D341Med (cell line): ENCODE results near the gene PRPF8.
A peak's percentile ranks its signal among the peaks of the same experiment; 100 is the strongest.
"Not testable (repeated sequence)": the region's sequence is repeated elsewhere in the genome, so short reads cannot be mapped to it uniquely, and the experiment has no call there.

Experiments used
- DNase-seq: peaks from one replicate; pipeline ENCODE4 v3.0.0; 2012; ENCODE audit warnings: low spot score

PRPF8 gene

GRCh38 chr17:1716076-1716911 lies 31.6 kb upstream of the PRPF8 start:
- DNase-seq: peak; percentile 96

DNA sequence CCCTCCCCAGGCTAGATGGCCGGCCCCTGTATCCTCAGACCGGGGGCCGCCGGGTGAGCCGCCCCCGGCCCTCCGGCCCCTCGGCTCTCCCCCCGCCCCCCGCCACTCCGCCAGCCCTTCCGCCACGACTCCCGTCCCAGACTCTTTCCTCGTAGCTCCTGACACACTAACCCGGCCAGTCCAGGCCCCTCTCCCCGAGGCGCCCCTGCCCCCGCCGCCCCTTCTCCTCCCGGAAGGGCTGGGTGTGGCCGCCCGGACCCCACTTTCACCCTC lies 31.1 kb upstream of the PRPF8 start:
- DNase-seq: no peak

DNA sequence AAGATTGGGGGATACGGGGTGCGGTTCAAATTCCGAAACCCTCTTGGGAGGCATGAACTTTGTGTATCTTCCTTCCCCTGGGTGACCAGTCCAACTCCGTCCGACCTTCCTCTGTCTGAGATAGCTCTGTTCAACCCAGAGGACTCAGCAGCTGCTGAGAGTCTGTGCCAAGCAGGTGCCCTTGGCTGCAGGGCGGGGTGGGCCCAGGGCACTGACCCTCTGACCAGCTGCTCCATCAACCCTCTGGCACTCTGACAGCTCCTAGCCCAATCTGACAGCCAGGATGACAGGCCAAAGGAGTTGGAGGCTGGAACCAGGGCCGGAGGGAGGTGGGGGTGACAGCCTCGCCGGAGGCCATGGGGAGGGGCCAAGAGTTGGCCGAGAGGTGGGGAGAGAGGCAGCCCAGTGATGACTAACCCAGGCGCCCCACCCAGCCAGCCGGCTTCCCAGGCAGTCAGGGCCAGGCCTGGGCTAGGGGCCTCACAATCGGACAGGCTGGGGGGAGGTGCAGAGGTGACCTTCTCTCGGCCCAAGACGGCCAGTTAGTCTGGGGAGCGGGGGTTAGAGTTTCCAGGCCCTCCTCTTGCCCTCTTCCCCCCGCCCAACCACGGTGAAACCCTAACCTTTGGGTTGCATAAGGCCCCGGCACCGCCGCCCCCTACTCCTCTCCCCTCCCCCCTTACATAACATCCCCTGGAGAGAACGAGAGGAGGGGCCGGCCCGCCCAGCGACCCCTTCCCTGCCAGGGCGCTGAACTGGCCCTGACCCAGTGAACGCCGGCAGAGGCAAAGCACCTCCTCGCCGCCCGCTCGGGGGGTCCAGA lies 30.5 kb upstream of the PRPF8 start:
- DNase-seq: no peak

DNA sequence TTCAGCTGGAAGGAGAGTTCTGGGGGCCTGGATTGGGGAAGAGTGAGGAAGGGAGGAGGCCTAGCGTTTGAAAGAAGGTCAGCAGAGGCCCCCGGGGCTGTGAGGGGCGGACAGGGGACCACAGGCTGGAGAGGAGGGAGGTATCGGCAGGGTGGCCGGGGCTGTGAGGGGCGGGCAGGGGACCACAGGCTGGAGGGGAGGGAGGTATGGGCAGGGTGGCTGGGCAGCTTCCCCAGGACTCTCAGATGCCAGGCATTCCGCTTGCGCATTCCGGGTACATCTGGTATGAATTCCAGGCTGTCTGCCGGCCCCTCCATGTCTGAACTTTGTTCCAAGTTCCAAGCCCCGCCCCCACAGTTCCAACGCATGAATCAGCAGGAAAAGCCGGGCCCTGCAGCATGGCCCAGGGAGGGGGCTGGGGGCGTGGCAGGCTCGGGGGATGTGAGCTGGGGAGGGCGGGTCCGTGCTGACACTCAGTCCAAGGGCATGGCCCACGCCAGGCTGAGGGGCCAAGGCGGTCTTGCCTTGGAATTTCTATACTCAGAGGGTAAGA lies 29.8 kb upstream of the PRPF8 start:
- DNase-seq: no peak

DNA sequence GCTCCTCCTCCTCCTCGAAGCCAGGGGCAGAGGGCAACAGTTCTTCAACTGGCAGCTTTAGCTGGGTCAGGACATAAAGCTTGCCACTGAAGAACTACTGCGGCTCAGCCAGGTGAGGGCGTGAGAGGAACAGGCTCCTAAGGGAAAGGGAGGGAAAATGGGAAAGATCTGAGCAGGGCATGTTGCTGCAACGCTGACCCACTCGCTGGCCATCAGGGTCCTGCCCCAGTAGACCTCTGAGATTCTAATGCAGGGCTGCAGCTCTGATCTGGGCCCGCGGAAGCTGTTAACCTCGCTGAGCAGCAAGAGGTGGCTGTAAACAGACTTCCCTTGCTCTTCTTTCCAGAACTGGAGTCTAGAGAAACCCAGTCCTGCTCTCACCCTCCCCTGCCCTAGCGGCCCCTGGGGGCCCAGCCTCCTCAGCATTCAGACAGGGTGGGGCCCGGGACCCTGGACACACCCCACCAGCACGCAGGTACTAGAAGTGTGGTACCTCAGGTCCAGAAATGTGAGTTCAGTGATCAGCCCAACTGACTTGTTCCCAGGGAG lies 29.3 kb upstream of the PRPF8 start:
- DNase-seq: no peak

DNA sequence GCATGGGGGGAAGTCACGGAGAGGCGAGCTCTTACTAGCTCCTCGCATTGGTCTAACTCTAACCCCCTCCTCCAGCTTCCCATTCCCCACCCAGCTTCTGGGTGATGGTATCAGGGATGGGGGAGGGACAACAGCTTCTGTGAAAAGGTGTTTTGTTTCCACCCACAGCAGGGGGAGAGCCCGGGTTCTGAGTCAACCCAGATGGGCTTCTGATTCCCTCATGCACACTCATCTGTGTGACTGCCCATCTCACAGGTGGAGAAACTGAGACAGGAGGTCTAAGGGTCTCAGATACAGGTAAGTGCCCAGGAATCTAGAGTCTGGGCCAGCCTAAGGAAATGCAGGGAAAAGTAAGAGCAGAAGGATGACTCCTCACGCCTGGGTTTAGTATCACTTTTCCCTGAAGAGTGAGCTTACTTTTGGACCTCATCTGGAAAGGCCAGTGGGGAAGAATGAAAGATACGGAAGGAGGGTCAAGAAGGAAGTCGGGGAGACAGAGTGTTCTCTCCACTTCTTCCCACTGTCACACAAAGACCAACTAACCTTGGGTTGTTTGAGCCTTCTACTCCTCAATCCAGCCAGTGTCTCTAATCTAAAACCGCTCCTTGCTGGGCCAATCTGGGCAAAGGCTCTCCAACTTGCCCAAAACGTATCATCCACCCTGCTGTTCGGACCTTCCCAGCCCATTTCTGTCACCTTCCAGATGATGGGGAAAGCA lies 28.7 kb upstream of the PRPF8 start:
- no peak for DNase-seq

- no peak for DNase-seq
Measured at GRCh38 chr17:1712271-1712670, 27.6 kb upstream of the PRPF8 start.

DNA sequence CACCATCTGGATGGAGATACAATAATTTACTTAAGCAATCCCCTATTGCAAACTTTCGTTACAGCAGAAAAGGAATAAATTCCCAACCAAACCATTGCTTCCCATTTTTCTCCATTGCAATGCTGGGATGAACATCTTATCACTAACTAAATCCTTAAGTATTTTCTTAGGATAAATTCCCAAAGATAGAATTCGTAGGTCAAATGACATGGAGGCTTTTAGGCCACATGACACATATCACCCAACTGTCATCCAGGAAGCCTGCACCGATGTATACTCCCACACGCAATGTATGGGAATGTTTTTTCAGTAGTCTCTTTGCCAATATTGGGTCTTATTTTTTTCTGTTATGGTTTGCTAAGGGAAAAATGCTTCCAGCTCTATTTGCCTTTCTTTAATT lies 27.1 kb upstream of the PRPF8 start:
- no peak for DNase-seq

GRCh38 chr17:1710807-1711553 lies 26.3 kb upstream of the PRPF8 start:
- no peak for DNase-seq

DNA sequence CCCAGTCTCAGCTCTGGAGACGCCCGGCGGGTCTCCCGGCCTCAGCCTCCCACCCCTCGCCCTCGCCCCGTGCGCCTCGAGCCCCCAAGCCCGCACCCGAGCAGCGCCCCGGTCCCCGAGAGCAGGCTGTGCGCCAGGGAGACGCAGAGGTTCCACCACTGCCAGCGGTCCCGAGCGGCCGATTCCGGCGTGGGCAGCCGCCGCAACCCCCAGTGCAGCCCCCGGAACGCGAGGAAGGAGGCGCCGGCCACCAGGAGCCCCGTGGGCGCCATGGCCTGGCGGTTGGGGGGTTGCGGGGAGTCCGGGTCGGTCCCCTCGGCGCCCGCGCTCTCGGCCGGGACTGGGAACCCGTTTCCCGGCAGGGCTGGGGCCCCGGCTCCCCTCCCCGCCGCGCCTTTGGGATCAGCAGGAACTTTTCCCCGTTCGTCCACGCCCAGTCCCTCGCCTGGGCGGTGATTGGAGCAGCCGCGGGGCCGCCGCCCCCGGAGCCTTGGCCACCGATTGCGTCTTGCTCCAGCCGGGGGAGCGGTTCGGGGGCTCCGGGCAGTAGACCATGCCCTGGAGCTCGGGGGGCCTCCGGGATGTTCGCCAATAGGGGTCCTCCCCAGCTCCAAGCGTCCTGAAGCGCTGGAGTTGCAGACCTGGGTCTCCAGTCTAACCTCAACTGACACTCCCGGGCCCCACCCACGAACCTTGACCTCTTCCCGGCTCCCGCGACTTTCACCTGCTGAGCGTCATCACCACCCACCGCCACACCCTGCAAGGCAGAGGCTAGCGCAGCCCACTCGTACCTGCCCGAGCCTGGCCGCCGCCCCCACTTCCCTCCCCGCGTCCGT lies 25.5 kb upstream of the PRPF8 start, which contains the start of gene TLCD2:
TSS of gene TLCD2 (minus strand) at position 407 of the 836 bp plus-strand sequence. CDS start at position 272, 135 bp downstream.
- DNase-seq: peak; percentile 72

GRCh38 chr17:1709403-1709951 lies 24.8 kb upstream of the PRPF8 start:
- no peak for DNase-seq

- not testable (repeated sequence) for DNase-seq
Measured at GRCh38 chr17:1708791-1709346, 24.2 kb upstream of the PRPF8 start.

- no peak for DNase-seq
Measured at GRCh38 chr17:1707107-1707506, 22.4 kb upstream of the PRPF8 start.

- DNase-seq: no peak
Measured at GRCh38 chr17:1705004-1705403, 20.3 kb upstream of the PRPF8 start.

GRCh38 chr17:1703063-1703462 lies 18.4 kb upstream of the PRPF8 start:
- DNase-seq: no peak

DNA sequence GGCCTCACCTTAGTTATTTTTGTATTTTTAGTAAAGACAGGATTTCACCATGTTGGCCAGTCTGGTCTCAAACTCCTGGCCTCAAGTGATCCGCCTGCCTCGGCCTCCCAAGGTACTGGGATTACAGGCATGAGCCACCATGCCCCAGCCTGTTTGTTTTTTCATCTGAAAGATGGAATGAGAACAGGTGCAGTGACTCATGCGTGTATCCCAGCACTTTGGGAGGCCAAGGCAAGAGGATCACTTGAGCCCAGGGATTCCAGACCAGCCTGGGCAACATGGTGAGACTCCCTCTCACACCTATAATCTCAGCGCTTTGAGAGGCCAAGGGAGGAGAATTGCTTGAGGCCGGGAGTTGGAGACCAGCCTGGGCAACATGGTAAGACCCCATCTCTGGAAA lies 15.2 kb upstream of the PRPF8 start:
- not testable (repeated sequence) for DNase-seq

DNA sequence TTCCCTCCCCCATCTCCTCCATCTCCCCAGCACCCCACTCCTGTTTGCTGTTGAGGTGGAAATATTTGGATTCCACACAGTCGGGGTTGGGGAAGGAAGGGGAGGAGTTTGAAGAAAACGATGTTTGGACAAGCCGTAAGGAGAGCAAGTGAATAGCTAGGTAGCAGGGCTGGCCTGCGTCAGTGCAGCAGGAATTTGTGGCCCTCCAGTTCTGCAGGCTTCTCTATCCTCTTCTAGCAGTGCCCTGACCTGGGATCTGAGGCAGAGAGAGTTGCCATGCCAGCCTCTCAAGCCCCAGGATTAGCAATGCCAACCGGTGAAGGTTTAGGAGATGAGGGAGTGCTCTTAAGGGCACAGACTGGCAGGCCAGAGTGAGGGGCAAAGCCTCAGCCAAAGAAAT lies 13.0 kb upstream of the PRPF8 start:
- DNase-seq: no peak

DNA sequence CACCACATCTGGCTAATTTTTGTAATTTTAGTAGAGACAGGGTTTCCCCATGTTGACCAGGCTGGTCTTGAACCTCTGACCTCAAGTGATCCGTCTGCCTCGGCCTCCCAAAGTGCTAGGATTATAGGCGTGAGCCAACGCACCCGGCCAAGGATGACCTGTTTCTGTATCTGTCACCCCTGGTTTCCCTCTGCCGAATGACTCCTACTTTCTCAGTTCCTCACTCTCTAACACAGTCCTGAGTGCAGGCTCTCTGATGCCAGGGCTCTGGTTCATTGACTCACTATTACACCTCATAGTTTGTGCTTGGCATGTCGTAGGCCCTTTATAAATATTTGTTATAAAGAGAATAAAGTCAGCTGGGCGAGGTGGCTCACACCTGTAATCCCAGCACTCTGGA lies 10.7 kb upstream of the PRPF8 start:
- no peak for DNase-seq

DNA sequence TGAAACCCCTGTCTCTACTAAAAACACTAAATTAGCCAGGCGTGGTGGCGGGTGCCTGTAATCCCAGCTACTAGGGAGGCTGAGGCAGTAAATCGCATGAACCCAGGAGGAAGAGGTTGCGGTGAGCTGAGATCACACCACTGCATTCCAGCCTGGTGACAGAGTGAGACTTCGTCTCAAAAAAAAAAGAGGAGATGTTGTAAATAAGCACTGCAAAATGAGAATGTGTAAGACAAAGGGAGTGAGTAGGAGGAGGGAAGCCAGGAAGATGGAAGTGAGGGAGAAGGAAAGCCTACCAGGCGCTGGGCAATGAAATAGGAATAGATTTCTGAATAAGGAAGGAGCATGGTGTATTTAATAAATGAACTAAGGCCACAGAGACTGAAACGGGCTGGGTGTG lies 8.7 kb upstream of the PRPF8 start:
- DNase-seq: no peak
